ENCODE results near the gene CTIF.

GRCh38 chr18:48777026-48777743 is 238.4 kb downstream of the CTIF start:
- TF ChIP-seq CTCF (conservative IDR thresholded peaks at IDR 0.05; ENCODE audit: low read depth, low read length) (peak; percentile 67), EZH2 (IDR thresholded peaks at IDR 0.05; ENCODE audit: low read length, unreplicated experiment) (no peak)
